Testis (tissue), 2 donors: ENCODE results near the gene USP47.

Experiments
- CTCF ChIP-seq, 3 experiments: fragments of 450-650 bp in 2 of 3; fragments of 200-600 bp in 1 of 3; sonication (generic) in 1 of 3; IDR thresholded peaks; one replicate each; pipeline ENCODE4 v1.5.1; 2016 to 2019; ENCODE audit warnings: antibody characterized with exemption in 3 of 3, mild to moderate bottlenecking in 2 of 3, moderate library complexity in 1 of 3
- POLR2A ChIP-seq: fragments of 450-650 bp; IDR thresholded peaks from one replicate; pipeline ENCODE4 v1.6.1; 2017; ENCODE audit warnings: antibody characterized with exemption, mild to moderate bottlenecking, moderate library complexity

GRCh38 chr11:11940551-11940950, 98.8 kb downstream of the USP47 start:
- TF ChIP-seq CTCF (IDR thresholded peaks at IDR 0.05) (no peak), POLR2A (no peak)
